Measurements from ENCODE around the gene DTNBP1.

The DTNBP1 gene

DNA sequence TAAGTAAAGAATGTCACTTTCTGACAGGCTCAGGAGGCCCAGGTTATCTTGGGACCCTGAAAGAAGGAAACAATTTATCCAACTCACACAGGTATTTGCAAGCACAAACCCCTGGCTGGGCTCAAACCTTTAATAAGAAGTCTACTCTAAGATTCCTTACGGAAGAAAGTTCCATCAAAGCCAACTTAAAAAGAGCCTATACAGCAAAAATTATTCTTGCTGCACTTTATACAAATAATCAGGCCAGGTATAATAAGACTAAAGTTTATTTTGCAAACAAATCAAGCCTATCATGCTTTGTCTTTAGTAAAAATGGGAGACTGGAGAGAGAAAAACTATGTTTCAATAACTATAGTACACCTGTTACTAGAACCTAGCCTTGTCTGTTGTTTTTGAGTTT, 102.1 kb downstream of the DTNBP1 start:
- TF ChIP-seq, protein P1, sequence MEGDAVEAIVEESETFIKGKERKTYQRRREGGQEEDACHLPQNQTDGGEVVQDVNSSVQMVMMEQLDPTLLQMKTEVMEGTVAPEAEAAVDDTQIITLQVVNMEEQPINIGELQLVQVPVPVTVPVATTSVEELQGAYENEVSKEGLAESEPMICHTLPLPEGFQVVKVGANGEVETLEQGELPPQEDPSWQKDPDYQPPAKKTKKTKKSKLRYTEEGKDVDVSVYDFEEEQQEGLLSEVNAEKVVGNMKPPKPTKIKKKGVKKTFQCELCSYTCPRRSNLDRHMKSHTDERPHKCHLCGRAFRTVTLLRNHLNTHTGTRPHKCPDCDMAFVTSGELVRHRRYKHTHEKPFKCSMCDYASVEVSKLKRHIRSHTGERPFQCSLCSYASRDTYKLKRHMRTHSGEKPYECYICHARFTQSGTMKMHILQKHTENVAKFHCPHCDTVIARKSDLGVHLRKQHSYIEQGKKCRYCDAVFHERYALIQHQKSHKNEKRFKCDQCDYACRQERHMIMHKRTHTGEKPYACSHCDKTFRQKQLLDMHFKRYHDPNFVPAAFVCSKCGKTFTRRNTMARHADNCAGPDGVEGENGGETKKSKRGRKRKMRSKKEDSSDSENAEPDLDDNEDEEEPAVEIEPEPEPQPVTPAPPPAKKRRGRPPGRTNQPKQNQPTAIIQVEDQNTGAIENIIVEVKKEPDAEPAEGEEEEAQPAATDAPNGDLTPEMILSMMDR (IDR thresholded peaks at IDR 0.05; ENCODE audit: low read depth, low read length), result no peak
- DNase-seq (ENCODE audit: extremely low read depth, low read depth), result no peak

DNA sequence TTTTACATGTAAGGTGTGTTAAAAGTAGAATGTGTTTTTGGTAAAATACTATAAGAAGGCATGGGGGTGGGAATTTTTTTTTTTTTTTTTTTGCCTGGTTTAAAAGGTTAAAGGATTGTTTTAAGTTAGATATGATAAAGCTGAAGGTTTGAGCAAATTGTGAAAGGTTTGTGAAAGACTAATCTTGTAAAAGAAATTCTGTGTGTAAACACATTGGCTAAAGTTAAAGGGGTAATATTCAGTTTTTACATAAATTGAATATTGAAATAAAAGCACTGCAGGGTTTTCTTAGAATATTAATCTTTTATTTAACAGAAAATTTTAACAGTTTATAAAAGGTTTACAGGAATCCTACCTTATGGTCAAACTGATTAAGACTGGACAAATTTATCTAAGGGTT, 105.7 kb downstream of the DTNBP1 start:
- DNase-seq (ENCODE audit: extremely low read depth, low read depth), result no peak
- TF ChIP-seq, protein P1 (IDR thresholded peaks at IDR 0.05; ENCODE audit: low read depth, low read length), result no peak

DNA sequence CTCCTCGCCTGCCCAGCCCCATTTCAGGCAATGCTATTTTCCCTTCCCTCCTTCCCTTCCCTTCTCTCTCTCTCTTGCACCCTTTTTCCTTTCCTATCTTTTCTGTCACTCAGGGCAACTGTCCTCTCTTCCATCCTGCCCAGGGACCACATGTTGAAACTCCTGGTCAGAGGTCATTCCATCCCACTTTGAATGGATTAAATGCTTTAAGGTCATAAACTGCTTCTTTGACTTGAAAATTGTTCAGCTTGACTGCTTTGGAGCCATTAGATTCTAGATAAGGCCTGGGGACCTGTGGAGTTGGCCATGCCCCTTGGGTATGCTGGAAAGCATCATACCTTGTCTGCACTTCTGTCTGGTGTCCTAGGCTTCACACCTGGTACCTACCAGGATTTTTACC, 106.1 kb downstream of the DTNBP1 start:
- DNase-seq (ENCODE audit: extremely low read depth, low read depth), result no peak
- TF ChIP-seq, protein P1 (IDR thresholded peaks at IDR 0.05; ENCODE audit: low read depth, low read length), result no peak

DNA sequence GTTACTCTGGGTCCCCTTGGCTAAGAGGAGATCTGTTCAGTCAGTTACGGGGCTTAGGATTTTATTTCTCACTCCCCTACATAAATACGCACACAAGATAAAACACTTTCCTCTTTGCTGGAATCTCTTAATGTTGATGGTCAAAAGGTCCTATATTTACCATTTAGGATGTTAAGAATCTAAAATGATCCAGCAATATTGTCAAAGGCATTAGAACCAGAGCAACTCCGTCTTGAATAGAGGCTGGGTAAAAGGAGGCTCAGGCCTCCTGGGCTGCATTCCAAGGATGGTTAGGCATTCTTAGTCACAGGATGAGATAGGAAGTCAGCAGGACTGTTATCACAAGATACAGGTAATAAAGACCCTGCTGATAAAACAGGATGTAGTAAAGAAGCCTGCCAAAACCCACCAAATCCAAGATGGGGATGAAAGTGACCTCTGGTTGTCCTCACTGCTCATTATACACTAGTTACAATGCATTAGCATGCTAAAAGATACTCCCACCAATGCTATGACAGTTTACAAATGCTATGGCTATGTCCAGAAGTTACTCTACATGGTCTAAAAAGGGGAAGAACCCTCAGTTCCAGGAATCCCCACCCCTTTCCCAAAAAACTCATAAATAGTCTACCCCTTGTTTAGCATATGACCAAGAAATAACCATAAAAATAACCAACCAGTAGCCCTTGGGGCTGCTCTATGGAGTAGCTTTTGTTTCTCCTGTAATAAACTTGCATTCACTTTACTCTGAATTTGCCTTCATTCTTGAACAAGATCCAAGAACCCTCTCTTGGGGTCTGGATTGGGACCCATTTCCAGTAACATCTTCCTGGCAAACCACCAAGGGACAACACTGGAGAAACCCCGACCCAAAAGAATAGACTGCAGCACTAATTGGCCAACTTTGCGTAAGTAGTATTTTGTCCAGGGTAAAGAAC, 107.5 kb downstream of the DTNBP1 start:
- no peak for DNase-seq (ENCODE audit: extremely low read depth, low read depth)
- TF ChIP-seq, protein P1 (IDR thresholded peaks at IDR 0.05; ENCODE audit: low read depth, low read length), result no peak

DNA sequence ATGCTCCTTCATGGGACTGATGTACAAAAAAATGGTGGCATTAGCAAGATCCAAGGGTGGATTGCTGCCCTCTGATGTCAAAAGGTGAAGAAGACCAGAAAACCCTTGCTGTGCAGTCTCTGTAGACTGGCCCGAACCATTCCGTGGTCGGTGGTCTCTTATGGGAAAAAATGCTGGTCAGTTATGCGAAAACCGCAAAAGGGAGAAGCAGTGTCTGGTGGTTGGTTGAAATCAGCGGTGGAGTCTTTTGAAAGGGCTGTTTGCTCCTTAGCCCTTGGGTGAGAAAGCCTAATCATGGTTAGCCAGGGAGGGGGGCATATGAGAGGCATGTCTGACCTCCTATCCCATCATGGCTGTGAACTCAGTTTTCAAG, 108.1 kb downstream of the DTNBP1 start:
- no peak for DNase-seq (ENCODE audit: extremely low read depth, low read depth)
- TF ChIP-seq, protein P1 (IDR thresholded peaks at IDR 0.05; ENCODE audit: low read depth, low read length), result no peak

DNA sequence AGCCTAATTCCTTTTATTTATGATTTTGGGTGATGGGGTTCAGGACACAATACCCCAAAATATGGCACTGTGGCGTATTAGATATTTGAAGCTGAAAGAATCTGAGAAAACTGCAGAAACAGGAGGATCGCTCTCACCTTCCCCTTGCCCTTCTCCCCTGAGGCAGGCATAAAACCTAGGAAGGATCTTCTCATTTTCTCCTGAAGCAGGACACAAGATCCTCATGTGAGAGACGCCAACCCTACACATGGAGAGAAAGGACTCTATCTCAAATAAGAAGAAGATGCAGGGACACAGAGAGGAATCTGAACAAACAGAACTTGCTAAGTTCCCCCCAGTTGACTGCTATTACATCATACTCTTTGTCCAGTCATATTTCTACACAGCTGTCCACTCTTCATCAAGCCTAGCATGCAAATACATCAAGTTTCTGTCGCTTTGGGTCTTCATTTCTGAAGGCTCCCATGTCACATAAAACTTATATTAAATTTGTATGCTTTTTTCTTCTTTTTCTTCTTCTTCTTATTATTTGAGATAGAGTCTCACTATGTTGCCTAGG, 109.0 kb downstream of the DTNBP1 start:
- TF ChIP-seq, protein P1 (IDR thresholded peaks at IDR 0.05; ENCODE audit: low read depth, low read length), result no peak

DNA sequence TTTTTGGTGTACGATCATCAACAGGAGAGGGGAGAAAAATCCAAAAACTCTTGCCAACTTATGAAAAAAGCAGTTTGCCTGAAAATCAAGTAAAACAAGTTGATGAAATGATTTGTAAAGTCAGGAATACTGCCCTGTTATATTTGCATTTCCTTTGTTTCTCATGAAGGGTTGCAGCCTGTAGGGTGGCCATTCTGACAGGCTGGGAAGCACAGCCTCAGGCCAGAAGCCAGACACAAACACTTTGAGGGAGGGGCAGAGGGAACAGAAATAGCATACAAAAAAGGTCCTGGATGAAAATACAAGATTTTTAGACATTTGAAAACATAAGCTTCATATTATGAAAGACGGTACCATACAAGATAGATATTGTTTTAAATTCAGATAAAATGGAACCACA, 109.8 kb downstream of the DTNBP1 start:
- TF ChIP-seq, protein P1 (IDR thresholded peaks at IDR 0.05; ENCODE audit: low read depth, low read length), result no peak

More for the DNA sequence above, 109.0 kb downstream of the DTNBP1 start:
- DNase-seq (ENCODE audit: extremely low read depth, low read depth), result no peak

More for the DNA sequence above, 109.8 kb downstream of the DTNBP1 start:
- no peak for DNase-seq (ENCODE audit: extremely low read depth, low read depth)

Data from AG09319 (cell line).